GM23338 (cell line): ENCODE data around the gene BLOC1S3. TPM values are rescaled to one million over a fixed set of nuclear protein-coding genes. Genes with fewer than 3 reads are reported as not detected.

ENCODE experiments used
- ATAC-seq: fragments of 200-7000 bp; cut with Tn5 transposase; 3 replicates; pipeline ENCODE4 v1.9.1; 2020
- DNase-seq: peaks from one replicate; pipeline ENCODE4 v3.0.0-alpha.2; 2015; ENCODE audit warnings: low spot score
- H2AFZ ChIP-seq: fragments of 200-600 bp; sonication (generic); 2 replicates; pipeline ENCODE4 v1.8.0; 2016; ENCODE audit warnings: antibody characterized with exemption, mild to moderate bottlenecking, moderate library complexity
- H3F3A ChIP-seq: fragments of 200-600 bp; sonication (generic); replicated peaks from 2 replicates; pipeline ENCODE4 v1.8.0; 2017; ENCODE audit warnings: antibody characterized with exemption, mixed run types, low read depth
- H3K27ac ChIP-seq: fragments of 200-600 bp; sonication (generic); 2 replicates; pipeline ENCODE4 v1.6.1; 2016; ENCODE audit warnings: low read depth
- H3K27me3 ChIP-seq: fragments of 200-600 bp; sonication (generic); 2 replicates; pipeline ENCODE4 v1.8.0; 2016; ENCODE audit warnings: mild to moderate bottlenecking, mixed run types, moderate library complexity; ENCODE audit not compliant: insufficient read depth
- H3K36me3 ChIP-seq: fragments of 200-600 bp; sonication (generic); 2 replicates; pipeline ENCODE4 v1.8.0; 2016; ENCODE audit warnings: mild to moderate bottlenecking; ENCODE audit not compliant: insufficient read depth
- H3K4me1 ChIP-seq: fragments of 200-600 bp; sonication (generic); 2 replicates; pipeline ENCODE4 v1.8.0; 2016; ENCODE audit warnings: mild to moderate bottlenecking, moderate library complexity; ENCODE audit not compliant: insufficient read depth
- H3K4me2 ChIP-seq: fragments of 200-600 bp; sonication (generic); 2 replicates; pipeline ENCODE4 v1.7.1; 2017; ENCODE audit warnings: mixed run types
- H3K4me3 ChIP-seq: fragments of 200-600 bp; sonication (generic); 2 replicates; pipeline ENCODE4 v1.6.1; 2016; ENCODE audit warnings: mixed run types
- H3K79me2 ChIP-seq: fragments of 200-600 bp; sonication (generic); replicated peaks from 2 replicates; pipeline ENCODE4 v1.8.0; 2017; ENCODE audit warnings: mild to moderate bottlenecking; ENCODE audit not compliant: insufficient read depth
- H3K9me2 ChIP-seq: fragments of 200-600 bp; sonication (generic); 2 replicates; pipeline ENCODE4 v1.8.0; 2017; ENCODE audit not compliant: insufficient read depth
- H4K20me1 ChIP-seq: fragments of 200-600 bp; sonication (generic); replicated peaks from 2 replicates; pipeline ENCODE4 v1.8.0; 2017; ENCODE audit warnings: mild to moderate bottlenecking; ENCODE audit not compliant: insufficient read depth
- H3K27ac Mint-ChIP-seq: 2 replicates; pipeline ENCODE4 v1.8.0; 2020; ENCODE audit warnings: inconsistent platforms, mild to moderate bottlenecking, moderate library complexity, mixed read lengths
- H3K27me3 Mint-ChIP-seq: 3 replicates; pipeline ENCODE4 v1.8.0; 2022; ENCODE audit warnings: low read depth, mild to moderate bottlenecking, moderate library complexity, mixed read lengths, inconsistent platforms; ENCODE audit not compliant: insufficient read depth, poor library complexity
- H3K36me3 Mint-ChIP-seq: 3 replicates; pipeline ENCODE4 v1.8.0; 2021; ENCODE audit warnings: low read depth, mild to moderate bottlenecking, inconsistent platforms, moderate library complexity, mixed read lengths
- H3K4me1 Mint-ChIP-seq: 3 replicates; pipeline ENCODE4 v1.8.0; 2020; ENCODE audit warnings: mild to moderate bottlenecking, inconsistent platforms, mixed read lengths
- H3K4me3 Mint-ChIP-seq: 3 replicates; pipeline ENCODE4 v1.8.0; 2021; ENCODE audit warnings: moderate library complexity, mild to moderate bottlenecking, inconsistent platforms, mixed read lengths
- H3K9me3 Mint-ChIP-seq: 3 replicates; pipeline ENCODE4 v1.8.0; 2020; ENCODE audit warnings: moderate library complexity, mild to moderate bottlenecking, inconsistent platforms, mixed read lengths
- CREB1 ChIP-seq: fragments of 250-450 bp; sonication (Bioruptor Pico); IDR thresholded peaks from 2 replicates; pipeline ENCODE4 v1.5.0; 2020; ENCODE audit warnings: low read depth, mild to moderate bottlenecking, moderate library complexity
- EZH2 ChIP-seq: fragments of 200-600 bp; sonication (generic); IDR thresholded peaks from one replicate; pipeline ENCODE4 v1.8.0; 2017; ENCODE audit warnings: antibody characterized with exemption, mild to moderate bottlenecking, low read depth; ENCODE audit not compliant: unreplicated experiment
- EZH2phosphoT487 ChIP-seq: fragments of 200-600 bp; sonication (generic); IDR thresholded peaks from one replicate; pipeline ENCODE4 v1.8.1; 2018; ENCODE audit warnings: antibody characterized with exemption; ENCODE audit not compliant: unreplicated experiment
- JUNB ChIP-seq: IDR thresholded peaks from one replicate; pipeline ENCODE4 v1.6.1; 2016; ENCODE audit warnings: antibody characterized with exemption; ENCODE audit not compliant: unreplicated experiment
- NANOG ChIP-seq: IDR thresholded peaks from 2 replicates; pipeline ENCODE4 v1.6.1; 2016; ENCODE audit warnings: antibody characterized with exemption, borderline replicate concordance
- POLR2AphosphoS5 ChIP-seq: IDR thresholded peaks from 2 replicates; pipeline ENCODE4 v1.6.1; 2016; ENCODE audit warnings: antibody characterized with exemption, low read depth
- STAT1 ChIP-seq: IDR thresholded peaks from one replicate; pipeline ENCODE4 v1.6.1; 2016; ENCODE audit warnings: antibody characterized with exemption; ENCODE audit not compliant: unreplicated experiment
- ZNF114 ChIP-seq: fragments of 250-450 bp; sonication (Bioruptor Pico); IDR thresholded peaks from 2 replicates; pipeline ENCODE4 v1.5.0; 2020; ENCODE audit warnings: mild to moderate bottlenecking, moderate library complexity
- ZNF331 ChIP-seq: fragments of 250-450 bp; sonication (Bioruptor Pico); IDR thresholded peaks from 2 replicates; pipeline ENCODE4 v1.5.0; 2020; ENCODE audit warnings: low read depth, mild to moderate bottlenecking, moderate library complexity
- polyA plus RNA-seq: library from polyadenylated mRNA; unstranded; fragments of >200 nt; fragmentation: Nextera tagmentation; extraction: Ambion mirVana; gene quantifications from 2 replicates; pipeline ENCODE4 v1.2.1, GENCODE V29; 2016
- total RNA-seq: library from RNA; depleted of rRNA; stranded (reverse); fragments of >200 nt; shearing (Covaris generic); gene quantifications from 2 replicates; pipeline ENCODE4 v1.2.3, GENCODE V29; 2014
- TF ChIP-seq, protein P1 (sequence below): fragments of 250-450 bp; sonication (Bioruptor Pico); IDR thresholded peaks from 2 replicates; pipeline ENCODE4 v1.5.0; 2020; ENCODE audit warnings: mild to moderate bottlenecking, moderate library complexity
- TF ChIP-seq, protein P2 (sequence below): IDR thresholded peaks from 2 replicates; pipeline ENCODE4 v1.6.1; 2016; ENCODE audit warnings: antibody characterized with exemption
- TF ChIP-seq, protein P3 (sequence below): IDR thresholded peaks from one replicate; pipeline ENCODE4 v1.6.1; 2018; ENCODE audit warnings: antibody characterized with exemption; ENCODE audit not compliant: unreplicated experiment
- TF ChIP-seq, protein P4 (sequence below), 2 experiments: fragments of 200-600 bp in 1 of 2; sonication (generic) in 1 of 2; conservative IDR thresholded peaks; 2 replicates each; pipeline versions ENCODE4 v1.5.1 to v1.6.1; 2016 to 2017; ENCODE audit warnings: antibody characterized with exemption in 2 of 2, low read depth in 2 of 2, mild to moderate bottlenecking in 2 of 2, moderate library complexity in 1 of 2

Gene BLOC1S3
- total and polyA plus RNA-seq, 2 experiments from 2014 or later: 2.5 to 15.9 TPM

DNA sequence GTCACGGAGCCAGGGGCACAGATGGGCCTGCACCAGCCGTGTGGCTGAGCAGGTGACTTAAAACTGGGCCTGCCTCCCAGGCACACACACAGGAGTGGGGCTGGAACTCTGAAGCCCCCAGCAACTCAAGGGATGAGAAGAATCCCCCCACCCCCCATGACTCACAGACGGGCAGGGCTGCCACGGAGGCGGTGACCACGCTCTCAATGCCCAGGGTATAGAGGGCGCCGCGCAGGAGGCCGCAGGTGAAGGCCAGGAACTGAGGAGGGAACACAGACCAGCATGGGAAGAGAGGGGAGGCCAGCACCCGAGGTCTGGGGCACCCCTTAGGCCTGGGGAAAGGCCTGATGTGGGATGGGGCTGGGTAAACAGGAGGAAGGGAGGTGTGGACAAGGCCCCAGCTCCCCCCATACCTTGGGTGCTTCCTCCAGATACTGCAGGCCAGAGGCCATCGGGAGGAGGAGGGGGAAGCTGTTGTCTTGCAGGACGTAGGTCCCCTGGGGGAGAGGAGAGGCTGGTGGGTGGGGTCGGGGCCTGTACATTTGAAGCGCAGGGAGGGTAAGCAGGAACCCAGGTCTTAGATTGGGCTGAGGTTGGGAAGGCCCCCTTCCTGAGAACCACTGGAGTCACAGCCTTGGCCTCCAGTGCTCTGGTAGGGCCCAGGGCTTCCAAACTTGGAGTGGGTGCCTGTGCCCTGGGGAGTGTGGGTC is 14.7 kb upstream of the BLOC1S3 start:
- no peak overlapping the region for H2AFZ ChIP-seq
- no peak overlapping the region for H3K27ac ChIP-seq
- peaks cover 14% of the 10 kb centered on the region for H3K27me3 Mint-ChIP-seq
- no peaks in the 10 kb centered on the region for H3K9me2 ChIP-seq
- no peaks in the 10 kb centered on the region; the same call in 1 of the 2 replicates for H3F3A ChIP-seq
- TF ChIP-seq ZNF114 (CRISPR knock-in tag): no peak
- TF ChIP-seq CREB1 (CRISPR knock-in tag): no peak
- TF ChIP-seq EZH2phosphoT487: no peak
- TF ChIP-seq, protein P1, sequence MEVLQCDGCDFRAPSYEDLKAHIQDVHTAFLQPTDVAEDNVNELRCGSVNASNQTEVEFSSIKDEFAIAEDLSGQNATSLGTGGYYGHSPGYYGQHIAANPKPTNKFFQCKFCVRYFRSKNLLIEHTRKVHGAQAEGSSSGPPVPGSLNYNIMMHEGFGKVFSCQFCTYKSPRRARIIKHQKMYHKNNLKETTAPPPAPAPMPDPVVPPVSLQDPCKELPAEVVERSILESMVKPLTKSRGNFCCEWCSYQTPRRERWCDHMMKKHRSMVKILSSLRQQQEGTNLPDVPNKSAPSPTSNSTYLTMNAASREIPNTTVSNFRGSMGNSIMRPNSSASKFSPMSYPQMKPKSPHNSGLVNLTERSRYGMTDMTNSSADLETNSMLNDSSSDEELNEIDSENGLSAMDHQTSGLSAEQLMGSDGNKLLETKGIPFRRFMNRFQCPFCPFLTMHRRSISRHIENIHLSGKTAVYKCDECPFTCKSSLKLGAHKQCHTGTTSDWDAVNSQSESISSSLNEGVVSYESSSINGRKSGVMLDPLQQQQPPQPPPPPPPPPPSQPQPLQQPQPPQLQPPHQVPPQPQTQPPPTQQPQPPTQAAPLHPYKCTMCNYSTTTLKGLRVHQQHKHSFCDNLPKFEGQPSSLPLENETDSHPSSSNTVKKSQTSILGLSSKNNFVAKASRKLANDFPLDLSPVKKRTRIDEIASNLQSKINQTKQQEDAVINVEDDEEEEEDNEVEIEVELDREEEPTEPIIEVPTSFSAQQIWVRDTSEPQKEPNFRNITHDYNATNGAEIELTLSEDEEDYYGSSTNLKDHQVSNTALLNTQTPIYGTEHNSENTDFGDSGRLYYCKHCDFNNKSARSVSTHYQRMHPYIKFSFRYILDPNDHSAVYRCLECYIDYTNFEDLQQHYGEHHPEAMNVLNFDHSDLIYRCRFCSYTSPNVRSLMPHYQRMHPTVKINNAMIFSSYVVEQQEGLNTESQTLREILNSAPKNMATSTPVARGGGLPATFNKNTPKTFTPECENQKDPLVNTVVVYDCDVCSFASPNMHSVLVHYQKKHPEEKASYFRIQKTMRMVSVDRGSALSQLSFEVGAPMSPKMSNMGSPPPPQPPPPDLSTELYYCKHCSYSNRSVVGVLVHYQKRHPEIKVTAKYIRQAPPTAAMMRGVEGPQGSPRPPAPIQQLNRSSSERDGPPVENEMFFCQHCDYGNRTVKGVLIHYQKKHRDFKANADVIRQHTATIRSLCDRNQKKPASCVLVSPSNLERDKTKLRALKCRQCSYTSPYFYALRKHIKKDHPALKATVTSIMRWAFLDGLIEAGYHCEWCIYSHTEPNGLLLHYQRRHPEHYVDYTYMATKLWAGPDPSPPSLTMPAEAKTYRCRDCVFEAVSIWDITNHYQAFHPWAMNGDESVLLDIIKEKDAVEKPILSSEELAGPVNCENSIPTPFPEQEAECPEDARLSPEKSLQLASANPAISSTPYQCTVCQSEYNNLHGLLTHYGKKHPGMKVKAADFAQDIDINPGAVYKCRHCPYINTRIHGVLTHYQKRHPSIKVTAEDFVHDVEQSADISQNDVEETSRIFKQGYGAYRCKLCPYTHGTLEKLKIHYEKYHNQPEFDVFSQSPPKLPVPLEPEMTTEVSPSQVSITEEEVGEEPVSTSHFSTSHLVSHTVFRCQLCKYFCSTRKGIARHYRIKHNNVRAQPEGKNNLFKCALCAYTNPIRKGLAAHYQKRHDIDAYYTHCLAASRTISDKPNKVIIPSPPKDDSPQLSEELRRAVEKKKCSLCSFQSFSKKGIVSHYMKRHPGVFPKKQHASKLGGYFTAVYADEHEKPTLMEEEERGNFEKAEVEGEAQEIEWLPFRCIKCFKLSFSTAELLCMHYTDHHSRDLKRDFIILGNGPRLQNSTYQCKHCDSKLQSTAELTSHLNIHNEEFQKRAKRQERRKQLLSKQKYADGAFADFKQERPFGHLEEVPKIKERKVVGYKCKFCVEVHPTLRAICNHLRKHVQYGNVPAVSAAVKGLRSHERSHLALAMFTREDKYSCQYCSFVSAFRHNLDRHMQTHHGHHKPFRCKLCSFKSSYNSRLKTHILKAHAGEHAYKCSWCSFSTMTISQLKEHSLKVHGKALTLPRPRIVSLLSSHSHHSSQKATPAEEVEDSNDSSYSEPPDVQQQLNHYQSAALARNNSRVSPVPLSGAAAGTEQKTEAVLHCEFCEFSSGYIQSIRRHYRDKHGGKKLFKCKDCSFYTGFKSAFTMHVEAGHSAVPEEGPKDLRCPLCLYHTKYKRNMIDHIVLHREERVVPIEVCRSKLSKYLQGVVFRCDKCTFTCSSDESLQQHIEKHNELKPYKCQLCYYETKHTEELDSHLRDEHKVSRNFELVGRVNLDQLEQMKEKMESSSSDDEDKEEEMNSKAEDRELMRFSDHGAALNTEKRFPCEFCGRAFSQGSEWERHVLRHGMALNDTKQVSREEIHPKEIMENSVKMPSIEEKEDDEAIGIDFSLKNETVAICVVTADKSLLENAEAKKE (CRISPR knock-in tag): no peak
- TF ChIP-seq JUNB: no peak
- no peak for TF ChIP-seq EZH2
- TF ChIP-seq, protein P2, sequence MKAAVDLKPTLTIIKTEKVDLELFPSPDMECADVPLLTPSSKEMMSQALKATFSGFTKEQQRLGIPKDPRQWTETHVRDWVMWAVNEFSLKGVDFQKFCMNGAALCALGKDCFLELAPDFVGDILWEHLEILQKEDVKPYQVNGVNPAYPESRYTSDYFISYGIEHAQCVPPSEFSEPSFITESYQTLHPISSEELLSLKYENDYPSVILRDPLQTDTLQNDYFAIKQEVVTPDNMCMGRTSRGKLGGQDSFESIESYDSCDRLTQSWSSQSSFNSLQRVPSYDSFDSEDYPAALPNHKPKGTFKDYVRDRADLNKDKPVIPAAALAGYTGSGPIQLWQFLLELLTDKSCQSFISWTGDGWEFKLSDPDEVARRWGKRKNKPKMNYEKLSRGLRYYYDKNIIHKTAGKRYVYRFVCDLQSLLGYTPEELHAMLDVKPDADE: no peak
- TF ChIP-seq, protein P3, sequence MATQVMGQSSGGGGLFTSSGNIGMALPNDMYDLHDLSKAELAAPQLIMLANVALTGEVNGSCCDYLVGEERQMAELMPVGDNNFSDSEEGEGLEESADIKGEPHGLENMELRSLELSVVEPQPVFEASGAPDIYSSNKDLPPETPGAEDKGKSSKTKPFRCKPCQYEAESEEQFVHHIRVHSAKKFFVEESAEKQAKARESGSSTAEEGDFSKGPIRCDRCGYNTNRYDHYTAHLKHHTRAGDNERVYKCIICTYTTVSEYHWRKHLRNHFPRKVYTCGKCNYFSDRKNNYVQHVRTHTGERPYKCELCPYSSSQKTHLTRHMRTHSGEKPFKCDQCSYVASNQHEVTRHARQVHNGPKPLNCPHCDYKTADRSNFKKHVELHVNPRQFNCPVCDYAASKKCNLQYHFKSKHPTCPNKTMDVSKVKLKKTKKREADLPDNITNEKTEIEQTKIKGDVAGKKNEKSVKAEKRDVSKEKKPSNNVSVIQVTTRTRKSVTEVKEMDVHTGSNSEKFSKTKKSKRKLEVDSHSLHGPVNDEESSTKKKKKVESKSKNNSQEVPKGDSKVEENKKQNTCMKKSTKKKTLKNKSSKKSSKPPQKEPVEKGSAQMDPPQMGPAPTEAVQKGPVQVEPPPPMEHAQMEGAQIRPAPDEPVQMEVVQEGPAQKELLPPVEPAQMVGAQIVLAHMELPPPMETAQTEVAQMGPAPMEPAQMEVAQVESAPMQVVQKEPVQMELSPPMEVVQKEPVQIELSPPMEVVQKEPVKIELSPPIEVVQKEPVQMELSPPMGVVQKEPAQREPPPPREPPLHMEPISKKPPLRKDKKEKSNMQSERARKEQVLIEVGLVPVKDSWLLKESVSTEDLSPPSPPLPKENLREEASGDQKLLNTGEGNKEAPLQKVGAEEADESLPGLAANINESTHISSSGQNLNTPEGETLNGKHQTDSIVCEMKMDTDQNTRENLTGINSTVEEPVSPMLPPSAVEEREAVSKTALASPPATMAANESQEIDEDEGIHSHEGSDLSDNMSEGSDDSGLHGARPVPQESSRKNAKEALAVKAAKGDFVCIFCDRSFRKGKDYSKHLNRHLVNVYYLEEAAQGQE: no peak
- no peak for TF ChIP-seq NANOG
- no peak for TF ChIP-seq STAT1
- no peak for TF ChIP-seq POLR2AphosphoS5
- TF ChIP-seq, protein P4, sequence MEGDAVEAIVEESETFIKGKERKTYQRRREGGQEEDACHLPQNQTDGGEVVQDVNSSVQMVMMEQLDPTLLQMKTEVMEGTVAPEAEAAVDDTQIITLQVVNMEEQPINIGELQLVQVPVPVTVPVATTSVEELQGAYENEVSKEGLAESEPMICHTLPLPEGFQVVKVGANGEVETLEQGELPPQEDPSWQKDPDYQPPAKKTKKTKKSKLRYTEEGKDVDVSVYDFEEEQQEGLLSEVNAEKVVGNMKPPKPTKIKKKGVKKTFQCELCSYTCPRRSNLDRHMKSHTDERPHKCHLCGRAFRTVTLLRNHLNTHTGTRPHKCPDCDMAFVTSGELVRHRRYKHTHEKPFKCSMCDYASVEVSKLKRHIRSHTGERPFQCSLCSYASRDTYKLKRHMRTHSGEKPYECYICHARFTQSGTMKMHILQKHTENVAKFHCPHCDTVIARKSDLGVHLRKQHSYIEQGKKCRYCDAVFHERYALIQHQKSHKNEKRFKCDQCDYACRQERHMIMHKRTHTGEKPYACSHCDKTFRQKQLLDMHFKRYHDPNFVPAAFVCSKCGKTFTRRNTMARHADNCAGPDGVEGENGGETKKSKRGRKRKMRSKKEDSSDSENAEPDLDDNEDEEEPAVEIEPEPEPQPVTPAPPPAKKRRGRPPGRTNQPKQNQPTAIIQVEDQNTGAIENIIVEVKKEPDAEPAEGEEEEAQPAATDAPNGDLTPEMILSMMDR (conservative IDR thresholded peaks at IDR 0.05; ENCODE audit: low read depth in 2 of 2): no peak
- no peak for TF ChIP-seq ZNF331 (CRISPR knock-in tag)
- H3K4me2 ChIP-seq: no peak overlapping the region
- no peak for DNase-seq
- no peaks in the 10 kb centered on the region for H3K79me2 ChIP-seq
- H3K27ac Mint-ChIP-seq: no peak overlapping the region
- H3K4me3 ChIP-seq: no peak overlapping the region
- no peaks in the 10 kb centered on the region for H3K36me3 ChIP-seq
- no peak overlapping the region for H3K4me3 Mint-ChIP-seq
- H3K9me3 Mint-ChIP-seq: no peaks in the 10 kb centered on the region; the same call in 2 of the 3 replicates
- 0 out of 2 replicates have a peak, but pooled peaks cover 4% of the 10 kb centered on the region for H3K4me1 ChIP-seq
- ATAC-seq: no peak
- H4K20me1 ChIP-seq: no peaks in the 10 kb centered on the region; the same call in 1 of the 2 replicates
- H3K4me1 Mint-ChIP-seq: peaks cover 20% of the 10 kb centered on the region
- H3K36me3 Mint-ChIP-seq: no peaks in the 10 kb centered on the region
- H3K27me3 ChIP-seq: no peaks in the 10 kb centered on the region
